GM12801 (cell line): ENCODE data around the gene CNTROB.

ENCODE experiments used
- TF ChIP-seq, protein P1 (sequence below): IDR thresholded peaks from one replicate; pipeline ENCODE4 v1.5.1; 2011; ENCODE audit warnings: control low read depth; ENCODE audit not compliant: insufficient read length; ENCODE audit errors: extremely low read depth

The CNTROB gene

DNA sequence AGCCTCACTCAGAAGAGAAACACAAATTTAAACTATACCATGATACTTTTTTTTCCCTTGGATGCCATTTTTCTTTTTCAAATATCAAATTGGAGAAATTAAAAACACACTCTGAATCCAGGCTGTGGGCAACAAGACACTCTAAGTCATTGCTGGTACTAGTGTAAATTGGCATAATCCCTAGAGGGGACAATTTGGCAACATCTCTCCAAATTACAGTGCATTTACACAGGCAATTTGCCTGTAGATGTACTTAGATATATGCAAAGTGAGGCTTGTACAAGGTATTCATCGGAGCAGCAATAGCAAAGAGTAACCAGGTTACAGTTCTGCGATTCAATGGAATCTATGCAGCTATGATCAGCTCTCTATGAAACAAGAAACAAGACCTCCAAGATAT lies 63.7 kb downstream of the CNTROB start:
- TF ChIP-seq, protein P1, sequence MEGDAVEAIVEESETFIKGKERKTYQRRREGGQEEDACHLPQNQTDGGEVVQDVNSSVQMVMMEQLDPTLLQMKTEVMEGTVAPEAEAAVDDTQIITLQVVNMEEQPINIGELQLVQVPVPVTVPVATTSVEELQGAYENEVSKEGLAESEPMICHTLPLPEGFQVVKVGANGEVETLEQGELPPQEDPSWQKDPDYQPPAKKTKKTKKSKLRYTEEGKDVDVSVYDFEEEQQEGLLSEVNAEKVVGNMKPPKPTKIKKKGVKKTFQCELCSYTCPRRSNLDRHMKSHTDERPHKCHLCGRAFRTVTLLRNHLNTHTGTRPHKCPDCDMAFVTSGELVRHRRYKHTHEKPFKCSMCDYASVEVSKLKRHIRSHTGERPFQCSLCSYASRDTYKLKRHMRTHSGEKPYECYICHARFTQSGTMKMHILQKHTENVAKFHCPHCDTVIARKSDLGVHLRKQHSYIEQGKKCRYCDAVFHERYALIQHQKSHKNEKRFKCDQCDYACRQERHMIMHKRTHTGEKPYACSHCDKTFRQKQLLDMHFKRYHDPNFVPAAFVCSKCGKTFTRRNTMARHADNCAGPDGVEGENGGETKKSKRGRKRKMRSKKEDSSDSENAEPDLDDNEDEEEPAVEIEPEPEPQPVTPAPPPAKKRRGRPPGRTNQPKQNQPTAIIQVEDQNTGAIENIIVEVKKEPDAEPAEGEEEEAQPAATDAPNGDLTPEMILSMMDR: no peak

DNA sequence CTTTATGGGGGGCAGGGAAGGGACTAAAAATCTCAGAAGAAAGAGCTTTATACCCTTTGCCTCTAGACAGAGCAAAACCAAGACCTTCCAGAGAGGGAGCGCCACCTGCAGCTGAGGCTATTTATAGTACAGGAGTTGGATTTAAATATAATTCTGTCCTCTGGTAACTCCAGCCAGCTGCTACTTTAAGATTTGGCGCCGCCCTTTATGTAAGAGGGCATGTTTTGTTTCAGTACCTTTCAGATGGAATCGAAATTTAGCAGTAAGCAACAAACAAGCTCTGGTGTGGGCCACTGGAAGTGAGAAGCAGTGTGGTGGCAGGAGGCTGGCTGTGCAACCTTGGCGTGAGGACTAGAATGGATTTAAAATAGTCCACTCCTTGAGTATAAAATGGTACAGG lies 65.2 kb downstream of the CNTROB start:
- TF ChIP-seq, protein P1: no peak
